Measurements from ENCODE around the gene RNF144B.

Gene RNF144B

DNA sequence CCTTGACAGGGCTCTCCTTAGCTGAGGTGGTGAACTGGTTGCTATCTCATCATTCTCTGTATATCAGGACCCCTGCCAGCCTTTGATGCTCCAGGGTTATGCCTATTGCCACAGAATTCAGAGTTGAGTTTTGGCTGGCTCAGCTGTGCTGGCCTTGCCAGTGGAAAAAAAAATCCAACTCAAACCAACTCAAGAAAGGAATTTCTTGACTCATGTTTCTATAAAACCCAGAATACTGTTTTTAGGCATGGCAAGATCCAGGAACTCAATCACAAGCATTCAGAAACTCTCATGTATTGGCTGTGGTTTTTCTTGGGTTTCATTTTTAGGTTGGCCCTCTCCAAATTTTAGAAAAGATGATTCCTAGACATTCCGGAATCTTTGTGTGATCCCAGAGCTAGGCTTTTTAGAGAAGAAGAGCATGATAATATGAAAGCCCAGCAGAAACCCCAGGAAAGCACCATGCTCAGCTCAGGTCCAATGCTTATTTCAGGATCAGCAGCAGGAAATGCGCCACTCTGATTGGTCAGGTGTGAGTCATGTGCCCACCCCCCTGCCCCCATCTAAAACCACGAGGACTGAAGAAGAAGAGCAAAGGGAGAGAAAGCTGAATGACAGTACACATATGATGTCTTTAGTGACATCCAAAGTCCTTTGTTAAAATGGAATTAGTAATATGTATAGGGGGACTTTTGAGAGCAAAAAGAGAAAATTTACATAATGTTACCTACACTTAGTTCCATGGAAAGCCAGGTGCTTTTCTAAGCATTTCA lies 122.9 kb downstream of the RNF144B start:
- DNase-seq, result no peak

DNA sequence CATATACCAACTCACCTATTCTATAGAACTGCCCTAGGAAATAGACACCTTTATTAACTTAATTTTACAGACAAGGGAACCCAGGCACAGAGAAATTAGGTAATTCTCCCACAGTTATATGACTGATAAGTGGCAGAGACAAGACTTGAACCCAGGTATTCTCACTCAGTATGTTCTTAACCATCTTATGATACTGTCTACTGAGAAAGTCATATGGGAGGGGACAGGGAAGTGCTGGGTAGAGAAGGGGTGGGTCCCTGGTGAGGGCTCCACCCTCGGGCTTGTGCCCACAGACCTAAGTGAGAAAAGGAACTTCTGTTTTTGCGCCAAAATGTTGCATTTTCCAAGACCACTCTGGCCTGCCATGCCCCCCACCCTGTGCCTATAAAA lies 123.5 kb downstream of the RNF144B start:
- DNase-seq, result no peak

DNA sequence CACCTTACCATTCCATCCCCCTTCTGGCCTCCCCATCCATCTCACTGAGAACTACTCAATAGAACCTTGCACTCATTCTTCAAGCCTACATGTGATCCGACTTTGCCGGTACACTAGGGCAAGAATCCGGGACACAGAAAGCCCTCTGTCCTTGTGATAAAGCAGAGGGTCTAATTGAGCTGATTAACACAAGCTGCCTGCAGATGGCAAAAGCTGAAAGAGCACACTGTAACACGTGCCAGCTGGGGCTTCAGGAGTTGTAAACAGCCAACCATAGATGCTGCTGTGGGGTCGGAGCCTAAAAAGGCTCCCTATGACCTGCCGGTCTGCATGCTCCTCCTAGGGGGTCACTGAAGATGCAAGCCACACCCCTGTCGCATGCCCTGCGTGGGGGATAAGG lies 124.1 kb downstream of the RNF144B start:
- DNase-seq, result peak in 2 of 56 donors; percentile 2 to 5

DNA sequence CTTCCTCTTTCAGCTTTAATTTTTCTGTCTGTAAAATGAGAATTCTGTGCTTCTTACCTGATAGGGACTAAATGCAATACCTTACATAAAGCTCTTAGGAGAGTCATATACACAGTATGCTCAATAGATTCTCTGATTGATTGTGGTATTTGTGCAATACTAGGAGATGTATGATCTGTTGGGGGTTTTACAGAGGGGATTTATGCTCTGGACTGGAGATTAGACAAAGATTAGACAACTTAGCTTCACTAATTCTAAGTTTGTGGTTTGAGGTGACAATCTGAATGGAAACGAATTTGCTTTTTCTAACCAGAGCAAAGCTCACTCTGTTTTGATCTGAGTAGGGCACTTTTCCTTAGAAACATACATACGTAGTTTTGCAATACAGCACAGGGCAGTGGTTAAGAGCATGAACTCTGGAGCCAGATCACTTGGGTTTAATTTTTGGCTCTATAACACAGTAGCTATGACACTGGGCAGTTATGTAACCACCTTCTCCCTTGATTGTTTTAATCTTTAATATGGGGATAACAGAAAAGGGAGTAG lies 126.2 kb downstream of the RNF144B start:
- DNase-seq, result no peak

DNA sequence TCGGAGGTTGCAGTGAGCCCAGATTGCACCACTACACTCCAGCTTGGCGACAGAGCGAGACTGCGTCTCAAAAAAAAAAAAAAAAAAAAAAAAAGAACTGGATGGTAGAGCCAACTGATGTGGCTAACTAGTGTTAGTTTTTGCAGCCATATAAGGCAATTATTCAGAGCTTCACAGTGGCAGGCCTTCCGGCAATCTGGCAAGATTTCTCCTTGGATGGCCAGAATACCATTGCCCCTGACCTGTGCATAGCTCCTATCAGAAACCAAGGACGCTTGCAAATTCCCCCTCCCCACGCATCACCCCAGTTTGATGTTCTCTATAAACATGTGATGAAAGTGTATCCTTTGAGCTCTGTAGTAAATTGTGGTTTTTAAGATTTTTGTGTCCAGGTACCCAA lies 127.0 kb downstream of the RNF144B start:
- no peak for DNase-seq

DNA sequence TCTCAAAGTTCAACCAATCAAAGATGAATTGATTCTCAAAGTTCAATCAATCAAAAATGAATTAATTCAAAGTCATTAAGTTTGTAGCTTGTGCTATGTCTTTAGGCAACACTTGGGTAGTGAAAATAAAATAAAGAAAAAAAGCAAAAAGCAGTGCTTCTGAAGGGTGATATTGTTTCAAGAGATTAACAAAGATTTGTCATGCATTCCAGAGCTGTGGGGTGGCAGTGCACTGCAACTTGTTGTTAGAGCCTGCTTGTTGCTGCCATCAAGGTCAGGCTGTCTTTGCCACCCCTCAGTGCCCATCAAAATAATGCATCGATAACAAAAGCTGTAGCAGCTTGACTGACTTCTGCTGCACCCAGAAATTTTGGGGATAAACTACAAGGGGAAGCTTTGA lies 128.6 kb downstream of the RNF144B start:
- no peak for DNase-seq
